Left hindlimb (tissue), 1 donor: ENCODE results near the gene PDZD7.
"Not testable (repeated sequence)": the region's sequence is repeated elsewhere in the genome, so short reads cannot be mapped to it uniquely, and the experiment has no call there.

Experiments
- DNase-seq: peaks from one replicate; pipeline ENCODE4 v3.0.0-alpha.2; 2018

Gene PDZD7

DNA sequence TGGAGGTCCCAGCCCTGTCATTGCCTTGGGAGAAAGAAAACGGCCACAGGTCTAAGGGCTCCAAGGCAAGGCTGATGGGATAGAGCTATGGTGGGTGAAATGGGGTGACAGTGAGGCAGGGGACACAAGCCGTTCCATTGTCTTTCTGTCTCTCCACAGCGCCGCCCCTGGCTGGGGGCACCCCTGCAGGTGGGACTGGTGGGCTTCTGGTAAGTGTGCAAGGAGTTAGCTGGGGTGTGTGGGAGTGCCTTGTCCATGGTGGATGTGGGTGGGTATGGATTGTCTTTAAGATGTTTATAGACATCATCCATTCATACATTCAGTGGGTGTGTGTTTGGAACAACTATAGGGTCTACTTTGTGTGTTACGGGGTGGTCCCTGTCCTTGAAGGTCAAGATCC, 7.6 kb upstream of the PDZD7 start:
- DNase-seq = no peak

DNA sequence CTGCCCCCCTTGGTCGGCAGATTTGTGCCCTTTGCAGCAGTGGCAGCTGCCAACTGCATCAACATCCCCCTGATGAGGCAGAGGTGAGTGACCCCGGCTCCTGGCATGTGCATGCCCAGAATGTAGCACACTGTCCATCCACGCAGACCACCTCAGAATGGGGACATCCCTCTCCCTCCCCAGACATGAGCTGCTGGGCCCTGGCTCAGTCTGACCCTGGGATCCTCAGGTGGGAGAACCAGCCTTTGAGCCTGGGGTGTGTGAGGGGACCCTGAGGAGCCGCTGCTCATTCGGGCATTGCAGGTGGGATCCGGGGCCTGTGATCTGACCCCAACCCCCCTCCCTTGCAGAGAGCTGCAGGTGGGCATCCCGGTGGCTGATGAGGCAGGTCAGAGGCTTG, 5.8 kb upstream of the PDZD7 start:
- DNase-seq = no peak

DNA sequence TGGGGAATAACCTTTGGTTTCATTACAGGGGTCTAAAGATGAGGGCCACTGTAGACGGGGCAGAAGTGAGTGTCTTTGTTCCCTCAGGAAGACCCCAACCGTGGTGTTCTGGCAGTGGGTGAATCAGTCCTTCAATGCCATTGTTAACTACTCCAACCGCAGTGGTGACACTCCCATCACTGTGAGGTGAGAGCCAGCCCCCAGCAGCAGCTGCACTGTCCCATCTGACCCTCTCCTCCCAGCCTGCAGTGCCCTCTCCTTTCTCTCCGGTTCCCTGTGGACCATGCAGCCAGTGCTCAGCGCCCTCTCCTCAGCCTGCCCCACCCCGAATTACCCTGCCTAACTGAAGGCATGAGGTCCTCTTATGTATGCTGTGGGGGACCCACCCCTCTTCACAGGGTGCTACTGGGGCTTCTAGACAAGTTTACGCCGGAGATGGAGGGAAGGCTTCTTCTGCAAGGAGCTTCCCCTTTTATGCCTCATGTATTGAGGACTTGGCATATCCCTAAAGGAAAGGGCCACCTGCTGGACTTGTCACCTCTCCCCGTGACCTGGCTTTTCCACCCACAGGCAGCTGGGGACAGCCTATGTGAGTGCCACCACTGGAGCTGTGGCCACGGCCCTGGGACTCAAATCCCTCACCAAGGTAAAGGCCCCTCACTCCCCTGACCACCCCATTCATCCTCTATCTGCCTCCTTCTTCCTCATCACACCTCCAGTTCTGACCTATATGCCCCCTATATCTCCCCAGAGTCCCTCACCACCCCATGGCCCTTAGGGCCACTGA, 5.2 kb upstream of the PDZD7 start:
- DNase-seq = no peak

DNA sequence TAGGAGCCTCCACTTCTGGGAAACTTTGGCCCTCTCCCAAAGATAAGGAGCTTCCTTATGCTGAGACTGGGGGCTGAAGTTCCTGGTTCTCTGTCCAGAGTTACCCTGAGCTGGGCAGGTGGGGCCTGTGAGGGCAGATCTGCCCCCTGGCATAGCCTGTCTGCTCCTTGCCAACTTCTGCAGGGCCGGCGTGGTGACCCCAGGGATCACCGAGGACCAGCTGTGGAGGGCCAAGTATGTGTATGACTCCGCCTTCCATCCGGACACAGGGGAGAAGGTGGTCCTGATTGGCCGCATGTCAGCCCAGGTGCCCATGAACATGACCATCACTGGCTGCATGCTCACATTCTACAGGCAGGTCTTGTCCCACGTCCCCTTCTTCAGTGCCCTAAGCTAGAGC, 4.4 kb upstream of the PDZD7 start:
- DNase-seq = no peak

DNA sequence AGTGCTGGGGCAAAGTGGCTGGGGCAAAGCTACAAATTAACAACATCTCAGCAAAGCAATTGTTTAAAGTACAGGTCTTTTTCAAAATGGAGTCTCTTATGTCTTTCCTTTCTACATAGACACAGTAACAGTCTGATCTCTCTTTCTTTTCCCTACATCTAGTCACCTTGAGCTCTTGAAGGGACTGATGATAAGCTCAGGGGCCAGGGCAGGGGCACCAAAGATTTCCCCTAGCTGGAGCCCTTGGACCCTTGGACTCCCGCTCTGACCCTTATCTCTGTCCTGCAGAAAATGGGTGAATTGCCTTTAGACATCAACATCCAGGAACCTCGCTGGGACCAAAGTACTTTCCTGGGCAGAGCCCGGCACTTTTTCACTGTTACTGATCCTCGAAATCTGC, 3.5 kb upstream of the PDZD7 start:
- DNase-seq = not testable (repeated sequence)

DNA sequence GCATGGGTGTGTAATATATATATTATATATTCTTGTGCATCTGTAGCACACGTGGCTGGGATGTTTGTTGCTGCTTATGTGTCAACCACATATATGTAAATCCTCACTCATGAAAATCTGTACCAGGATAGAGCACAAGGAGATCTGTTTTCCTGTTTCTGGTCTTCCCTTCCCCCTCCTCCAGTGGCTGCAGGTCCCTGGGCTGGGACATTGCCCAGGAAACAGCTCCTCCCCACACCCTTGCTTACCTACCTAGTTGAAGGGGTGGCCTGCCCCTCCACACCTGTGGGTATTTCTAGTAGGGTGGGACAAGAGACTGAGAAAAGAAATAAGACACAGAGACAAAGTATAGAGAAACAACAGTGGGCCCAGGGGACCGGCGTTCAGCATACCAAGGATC, 2.3 kb upstream of the PDZD7 start:
- DNase-seq = no peak

DNA sequence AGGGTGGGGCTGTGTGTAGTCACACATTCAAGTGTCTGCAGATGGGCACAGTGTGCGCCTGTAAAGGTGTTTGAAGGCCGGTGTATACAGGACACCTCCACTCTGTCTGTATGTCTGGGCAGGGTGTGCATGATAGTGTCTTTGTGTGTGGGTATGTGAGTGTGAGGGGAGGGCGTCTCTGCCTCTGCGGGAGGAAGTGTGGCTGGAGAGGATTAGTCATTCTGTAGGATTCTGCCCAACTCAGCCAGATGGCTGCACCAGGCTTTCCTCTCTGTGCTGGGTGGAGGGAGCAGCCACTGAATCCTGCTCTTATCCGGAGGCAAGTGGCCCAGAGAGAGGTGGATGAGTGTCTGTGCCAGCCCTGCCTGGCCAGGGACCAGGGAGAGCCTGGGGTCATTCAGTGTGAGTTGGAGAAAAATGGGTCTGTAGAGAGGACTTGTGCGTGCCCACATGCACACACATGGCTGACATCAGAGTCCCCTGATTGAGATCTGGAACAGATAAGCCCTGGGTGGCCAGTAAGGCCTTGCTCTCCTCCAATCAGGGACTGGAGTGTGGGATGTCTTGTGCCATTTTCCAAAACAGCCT, 1.8 kb upstream of the PDZD7 start:
- peak; percentile 85 for DNase-seq

DNA sequence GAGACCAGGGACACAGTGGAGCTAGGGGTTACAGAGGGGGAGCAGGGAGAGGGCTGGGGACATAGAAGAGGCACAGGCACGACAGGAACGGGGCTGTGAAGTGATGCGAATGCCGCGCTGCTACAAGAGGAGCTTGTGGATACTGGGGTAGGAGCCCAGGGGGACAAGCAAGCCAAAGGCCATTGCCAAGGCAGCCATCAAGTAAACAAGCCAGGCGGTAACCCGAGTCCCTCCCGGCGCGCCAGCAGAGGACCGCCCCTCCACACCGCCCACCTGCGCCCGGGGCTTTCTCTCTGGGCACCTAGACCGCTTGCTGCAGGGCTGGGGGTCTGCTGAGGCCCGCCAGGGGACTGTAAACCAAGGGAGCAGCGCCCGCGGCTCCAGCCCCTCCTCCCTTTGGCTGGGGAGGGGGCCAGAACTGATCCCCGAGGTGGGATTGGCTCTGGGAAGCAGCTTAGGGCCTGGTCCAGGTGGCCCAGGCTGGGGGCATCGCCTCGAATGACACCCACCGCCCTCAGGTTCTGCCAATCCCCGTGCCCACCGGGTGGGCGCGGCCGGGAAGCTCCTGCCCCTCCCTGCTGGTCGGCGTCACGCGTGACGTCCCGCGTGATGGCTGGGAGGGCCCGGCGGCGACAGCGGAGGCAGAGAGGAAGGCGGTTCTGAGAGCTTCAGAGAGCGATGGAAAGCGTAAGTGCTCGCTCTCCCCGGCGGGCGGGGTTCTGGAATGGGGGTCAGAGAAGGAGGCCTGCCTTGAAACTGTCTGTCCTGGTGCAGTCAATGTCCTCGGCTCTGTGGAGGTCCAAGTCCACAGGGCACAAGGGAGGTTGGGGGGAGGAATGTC, 1.1 kb upstream of the PDZD7 start:
- DNase-seq = peak; percentile 88

DNA sequence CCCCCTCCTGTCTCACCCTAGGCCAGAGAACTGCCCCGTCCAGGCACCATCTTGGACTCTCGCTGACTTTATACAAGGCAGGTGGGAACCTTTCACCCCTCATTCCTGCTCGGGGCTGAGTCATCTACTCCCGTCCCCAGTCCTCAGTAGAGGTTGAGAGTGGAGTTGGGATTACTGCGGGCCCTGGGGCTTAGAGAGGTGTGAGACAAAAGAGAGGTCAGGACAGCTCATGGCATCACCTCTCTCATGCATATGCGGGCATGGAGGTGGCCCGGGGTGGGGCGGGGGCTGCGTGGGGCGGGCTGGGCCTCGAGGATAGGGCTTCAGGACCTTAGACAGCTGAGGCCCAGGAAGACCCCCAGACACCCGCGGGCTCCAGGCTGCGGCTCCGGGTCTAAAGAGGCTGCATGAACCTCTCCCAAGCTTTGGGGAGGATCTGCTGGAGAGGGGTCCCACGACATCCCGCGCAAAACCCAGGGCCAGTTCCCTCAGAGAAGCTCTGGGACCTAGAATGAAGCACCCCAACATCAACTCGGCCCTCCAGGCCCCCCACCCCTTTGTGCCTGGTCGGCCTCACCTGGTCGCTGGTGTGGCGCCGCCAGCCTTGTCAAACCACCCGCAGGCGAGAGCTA, 317 bp downstream of the PDZD7 start:
- no peak for DNase-seq

DNA sequence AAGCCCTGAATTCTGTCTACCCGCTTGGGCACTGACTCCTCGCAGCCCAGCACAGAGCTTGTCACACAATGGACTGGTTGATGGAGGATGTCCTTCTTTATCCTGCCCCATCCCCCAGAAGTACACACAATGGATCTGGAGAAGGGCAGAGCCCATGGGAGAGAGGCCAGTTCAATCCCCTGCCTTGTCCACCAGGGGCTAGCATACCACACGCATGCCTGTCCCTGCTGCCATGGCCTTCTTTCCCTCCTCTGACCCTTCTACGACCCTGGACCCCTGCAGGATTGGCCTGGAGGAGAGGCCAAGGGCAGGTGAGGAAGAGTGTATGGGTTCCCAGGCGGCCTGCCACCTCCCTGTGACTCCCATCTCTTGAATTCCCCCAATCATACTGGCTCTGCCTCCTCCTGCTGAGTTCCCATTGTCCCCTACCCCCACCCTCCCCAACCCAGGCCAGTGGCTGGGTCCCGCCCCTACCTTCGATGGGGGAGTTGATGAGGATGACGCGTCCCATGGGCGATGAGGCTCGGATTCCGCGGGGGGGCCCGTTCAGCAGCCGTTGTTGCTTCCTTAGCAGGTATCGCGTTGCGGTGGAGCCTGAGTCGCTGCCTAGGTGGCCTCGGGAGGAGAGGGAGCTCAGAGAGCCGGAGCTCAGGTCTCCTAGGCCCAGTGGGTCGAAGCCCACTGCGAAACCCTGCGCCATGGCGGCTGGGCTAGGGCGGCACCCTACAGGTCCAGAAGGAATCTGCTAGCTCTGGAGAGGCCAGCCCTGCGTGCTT, 1.2 kb downstream of the PDZD7 start:
- no peak for DNase-seq

DNA sequence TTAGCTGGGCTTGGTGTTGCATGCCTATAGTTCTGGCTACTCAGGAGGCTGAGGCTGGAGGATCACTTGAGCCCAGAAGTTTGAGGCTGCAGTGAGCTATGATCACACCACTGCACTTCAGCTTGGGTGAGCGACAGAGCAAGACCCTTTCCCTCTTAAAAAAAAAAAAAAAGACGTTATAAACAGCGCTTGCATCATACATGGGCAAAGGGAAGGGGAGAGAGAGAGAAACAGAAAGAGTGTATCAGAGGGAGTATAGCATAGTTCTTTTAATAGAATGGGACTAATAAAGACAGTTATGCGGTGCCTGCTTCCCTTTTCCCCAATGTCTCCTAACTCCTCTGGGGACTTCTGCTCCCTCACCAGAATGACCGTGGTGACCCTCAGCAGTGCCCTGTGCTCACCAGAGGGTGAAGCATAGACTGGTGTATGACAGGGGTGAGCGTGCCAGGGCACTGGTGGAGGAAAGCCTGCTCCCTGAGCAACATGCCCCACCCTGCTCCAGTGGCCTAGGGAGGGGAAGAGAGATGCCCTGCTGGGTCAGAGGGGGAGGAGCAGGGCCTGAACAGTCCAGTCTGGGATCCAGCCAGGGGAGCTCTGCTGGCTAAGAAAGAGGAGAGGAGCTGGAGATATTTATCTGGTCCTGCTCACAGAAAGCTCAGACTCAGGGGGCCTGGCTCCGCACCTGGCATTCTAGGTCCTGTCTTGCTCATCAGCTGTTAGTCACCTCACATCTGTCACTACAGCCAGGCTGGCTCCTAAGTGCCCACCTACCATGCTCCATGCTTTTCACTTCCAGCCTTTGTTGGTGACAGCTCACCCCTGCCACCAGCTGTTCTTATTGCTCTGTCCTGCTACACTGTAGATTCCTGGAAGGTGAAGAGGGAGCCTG, 2.2 kb downstream of the PDZD7 start:
- no peak for DNase-seq

DNA sequence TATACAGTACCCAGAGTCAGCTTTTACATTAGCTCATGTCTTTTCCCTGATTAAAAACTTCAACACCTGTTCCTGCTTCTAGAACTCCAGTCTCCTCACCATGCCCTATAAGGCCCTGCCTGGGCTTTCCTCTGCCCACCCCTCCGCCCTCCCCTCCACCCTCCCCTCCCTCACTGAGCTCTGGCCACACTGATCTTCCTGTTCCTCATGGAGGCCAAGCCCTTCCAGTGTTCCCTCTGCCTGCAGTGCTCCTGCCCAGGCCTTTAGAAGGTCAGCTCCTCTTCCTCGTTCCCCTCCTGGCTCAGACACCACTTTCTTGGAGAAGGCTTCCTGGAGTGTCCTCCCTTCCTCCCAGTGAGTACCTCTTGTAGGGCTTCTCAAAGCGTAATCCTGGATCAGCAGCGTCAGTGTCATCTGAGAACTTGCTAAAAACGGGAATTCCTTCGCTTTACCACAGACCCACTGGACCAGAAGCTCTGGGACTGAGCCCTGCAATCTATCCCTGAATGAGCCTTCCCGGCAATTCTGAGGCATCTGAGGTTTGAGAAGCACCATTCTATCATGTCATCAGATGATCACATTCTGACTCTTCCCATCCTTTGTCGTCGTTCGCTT, 3.7 kb downstream of the PDZD7 start:
- no peak for DNase-seq

DNA sequence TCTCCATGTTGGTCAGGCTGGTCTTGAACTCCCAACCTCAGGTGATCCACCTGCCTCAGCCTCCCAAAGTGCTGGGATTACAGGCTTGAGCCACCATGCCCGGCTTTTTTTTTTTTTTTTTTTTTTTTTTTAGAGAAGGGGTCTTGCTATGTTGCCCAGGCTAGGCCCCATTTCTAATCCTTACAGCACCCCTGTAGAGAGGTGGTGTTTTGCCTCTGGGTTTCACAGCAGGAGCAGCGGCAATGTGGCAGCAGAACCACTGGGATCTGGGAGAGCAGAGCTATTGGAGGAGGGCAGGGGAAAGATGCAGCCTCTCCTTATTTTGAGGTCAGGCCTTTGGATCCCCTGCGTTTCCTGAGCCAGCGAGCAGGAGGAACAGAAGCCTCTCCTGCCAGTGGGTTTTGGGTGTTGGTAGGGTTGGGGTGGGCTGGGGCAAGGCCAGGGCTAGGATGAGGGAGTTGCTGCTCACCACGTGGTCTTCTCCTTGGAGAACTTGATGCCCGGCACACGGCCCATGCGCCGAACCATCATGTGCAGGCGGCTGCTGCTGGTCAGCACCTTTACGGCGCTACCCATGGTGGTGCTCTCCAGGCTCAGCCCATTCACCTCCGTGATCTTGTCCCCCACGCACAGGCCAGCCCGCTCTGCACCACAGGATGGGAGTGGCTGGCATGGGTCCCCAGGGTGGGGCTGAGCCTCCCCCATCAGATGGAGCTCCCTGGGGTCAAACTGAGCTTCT, 7.8 kb downstream of the PDZD7 start:
- no peak for DNase-seq

DNA sequence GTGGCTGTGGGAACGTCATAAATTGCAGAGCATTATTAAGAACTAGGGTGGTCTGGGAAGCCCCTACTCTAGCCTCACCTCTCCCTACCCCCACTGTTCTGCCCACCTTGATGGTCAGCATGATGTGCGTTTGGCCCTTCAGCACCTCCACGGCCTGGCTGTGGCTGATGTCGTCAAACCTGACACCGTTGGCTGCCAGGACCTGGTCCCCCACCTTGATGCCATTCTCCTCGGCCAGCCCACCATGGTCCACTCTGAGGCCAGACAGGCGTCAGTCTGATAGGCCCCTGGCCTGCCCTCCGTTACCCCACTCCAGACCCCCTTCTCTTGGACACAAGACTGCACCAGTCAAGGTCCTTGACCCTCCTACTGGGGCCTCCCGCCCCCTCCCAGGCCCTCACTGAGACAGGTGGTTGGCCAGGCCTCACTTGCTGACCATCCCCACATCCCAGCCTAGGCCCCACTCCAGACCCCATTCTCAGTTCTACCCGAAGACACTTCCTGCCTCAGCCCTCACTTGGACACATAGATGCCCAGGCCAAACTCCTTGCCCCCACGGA, 9.2 kb downstream of the PDZD7 start:
- DNase-seq = no peak

DNA sequence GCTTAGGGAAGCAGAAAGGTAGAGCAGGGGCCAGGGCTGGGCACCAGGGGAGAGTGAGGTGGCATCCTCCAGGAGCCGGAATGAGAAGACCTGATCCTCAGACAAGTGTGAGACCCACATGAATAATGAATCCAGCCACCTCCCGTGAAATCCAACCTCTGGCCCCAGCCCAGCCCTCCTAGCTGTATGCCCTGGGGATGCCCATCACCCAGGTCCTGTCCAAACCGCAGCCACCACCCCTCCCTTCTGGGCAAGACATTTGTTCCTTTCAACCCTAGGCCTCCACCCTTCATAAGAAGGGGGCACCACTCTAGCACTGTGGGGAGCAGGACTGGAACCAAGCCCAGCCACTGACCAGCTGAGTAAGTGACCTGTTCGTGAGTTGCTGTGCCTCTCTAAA, 9.7 kb downstream of the PDZD7 start:
- no peak for DNase-seq

DNA sequence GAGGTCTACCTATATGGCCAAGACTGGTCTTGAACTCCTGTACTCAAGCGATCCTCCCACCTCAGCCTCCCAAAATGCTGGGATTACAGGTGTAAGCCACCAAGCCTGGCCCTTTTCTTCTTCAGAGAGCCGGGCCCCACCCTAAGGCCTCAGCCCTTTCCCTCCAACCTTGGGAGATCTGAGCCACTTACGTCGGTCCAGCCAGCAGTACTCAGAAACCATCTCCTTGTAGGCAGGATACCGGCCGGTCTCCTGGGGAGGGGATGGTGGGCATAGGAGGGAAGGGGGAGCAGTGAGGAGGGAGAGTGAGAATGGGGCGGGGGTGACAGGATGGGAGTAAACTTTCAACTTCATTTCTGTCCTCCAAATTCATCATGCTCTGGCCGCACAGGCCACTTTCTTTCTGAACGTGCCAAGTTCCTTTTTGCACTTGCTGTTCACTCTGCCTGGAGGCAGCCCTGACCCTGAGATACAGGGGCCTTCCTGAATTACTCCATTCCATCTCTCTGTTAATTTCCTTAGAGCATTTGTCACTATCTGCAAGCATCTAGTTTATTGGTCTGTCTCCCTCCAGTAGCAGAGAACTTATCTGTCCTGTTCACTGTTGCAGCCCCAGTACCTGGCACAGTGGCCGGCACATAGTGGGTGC, 10.4 kb downstream of the PDZD7 start:
- DNase-seq = no peak

DNA sequence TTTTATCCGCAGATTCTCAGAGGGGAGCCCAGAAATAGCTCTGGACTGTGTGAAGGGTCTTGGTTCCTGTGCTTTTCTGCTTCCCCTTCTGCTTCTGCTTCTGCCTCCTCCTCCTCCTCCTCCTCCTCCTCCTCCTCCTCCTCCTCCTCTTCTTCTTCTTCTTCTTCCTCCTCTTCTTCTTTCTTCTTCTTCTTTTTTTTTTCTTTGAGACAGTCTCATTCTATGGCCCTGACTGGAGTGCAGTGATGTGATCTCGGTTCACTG, 11.6 kb downstream of the PDZD7 start:
- no peak for DNase-seq

DNA sequence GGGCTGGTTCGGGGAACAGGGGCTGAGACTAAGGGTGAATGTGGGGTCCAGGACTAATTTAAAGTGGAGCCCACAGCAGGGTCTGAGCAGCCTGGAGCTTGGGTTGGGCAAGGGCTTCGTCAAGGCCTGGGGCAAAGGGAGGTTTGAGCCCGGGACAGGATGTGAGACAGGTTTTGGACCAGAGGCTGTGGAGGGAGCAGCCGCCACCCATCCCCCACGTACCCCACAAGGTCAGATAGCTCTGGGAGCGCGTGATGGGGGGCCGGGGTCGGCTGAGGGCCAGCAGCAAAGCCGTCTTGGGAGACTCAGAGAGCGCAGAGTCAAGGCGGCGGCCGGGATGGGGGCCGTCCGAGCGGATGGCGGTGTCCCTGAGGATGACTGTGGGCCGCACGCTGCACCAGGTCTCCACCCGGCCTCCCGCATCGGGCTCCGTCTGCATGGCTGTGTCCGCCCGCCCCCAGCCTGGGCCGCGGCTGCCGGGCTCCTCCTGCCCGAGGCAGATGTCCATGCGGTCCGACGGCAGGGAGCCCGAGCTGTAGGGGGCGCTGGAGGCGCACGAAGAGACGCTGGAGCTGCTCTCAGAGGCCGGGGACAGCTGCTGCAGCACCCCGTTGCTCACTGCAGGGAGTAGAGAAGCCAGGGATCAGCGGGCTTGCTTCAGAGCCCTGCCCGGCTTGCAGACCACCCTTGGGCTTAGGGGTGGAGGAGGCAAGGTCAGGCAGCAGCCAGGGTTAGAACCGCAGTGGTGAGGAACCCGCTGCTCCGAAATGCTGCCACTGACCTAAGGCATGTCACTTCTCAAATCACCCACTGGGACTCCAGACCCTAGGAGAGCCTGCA, 12.1 kb downstream of the PDZD7 start:
- DNase-seq = peak; percentile 80

DNA sequence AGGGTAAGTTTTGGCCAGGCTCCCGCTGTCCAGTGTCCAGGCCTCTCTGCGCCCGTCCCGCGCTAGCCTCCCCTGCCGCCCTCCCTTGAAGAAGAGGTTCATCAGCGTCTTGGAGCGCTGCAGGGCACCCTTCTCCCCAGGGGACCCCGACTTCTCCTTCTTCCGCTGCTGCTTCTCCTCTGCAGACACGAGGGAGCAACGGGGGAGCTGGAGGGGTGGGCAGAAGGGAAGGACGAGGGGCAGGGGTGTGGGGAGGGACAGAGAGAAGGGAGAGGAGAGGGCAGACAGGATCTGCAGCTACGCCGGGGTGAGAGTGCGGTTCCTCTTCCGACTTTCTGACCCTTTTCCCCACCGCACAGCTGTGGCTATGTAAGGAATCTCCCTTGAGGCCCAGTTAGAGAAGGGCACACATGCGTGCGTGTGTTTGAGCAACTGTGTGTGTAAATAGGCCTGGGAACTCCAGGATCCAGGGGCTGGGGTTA, 12.8 kb downstream of the PDZD7 start:
- no peak for DNase-seq
